HS-5 (cell line): ENCODE data around the gene BTN3A1.
"Not testable (repeated sequence)": the region's sequence is repeated elsewhere in the genome, so short reads cannot be mapped to it uniquely, and the experiment has no call there.

Experiments
- DNase-seq: peaks from one replicate; pipeline ENCODE4 v3.0.0-alpha.2; 2012; ENCODE audit warnings: low read depth

BTN3A1 gene

DNA sequence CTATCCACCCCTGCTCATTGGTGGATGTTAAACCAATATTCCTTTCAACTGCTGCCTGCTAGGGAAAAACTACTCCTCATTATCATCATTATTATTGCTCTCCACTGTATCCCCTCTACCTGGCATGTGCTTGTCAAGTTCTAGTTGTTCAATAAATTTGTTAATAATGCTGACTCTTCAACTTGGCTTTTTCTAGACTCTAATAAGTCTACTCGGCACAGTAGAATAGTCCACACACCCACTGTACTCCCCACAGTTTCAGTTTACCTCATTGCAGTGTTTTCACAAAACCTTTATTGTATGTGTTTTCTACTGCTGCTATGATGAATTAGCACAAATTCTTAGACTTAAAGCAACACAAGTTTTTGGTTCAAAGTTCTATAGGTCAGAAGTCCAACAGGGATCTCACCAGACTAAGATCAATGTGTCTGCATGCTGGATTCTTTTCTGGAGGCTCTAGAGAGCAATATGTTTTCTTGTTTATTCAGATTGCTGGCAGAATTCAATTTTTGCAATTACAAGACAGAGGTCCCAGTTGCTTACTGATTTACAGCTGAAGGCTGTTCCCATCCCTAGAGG, 13.1 kb downstream of the BTN3A1 start:
- DNase-seq, result no peak

- no peak for DNase-seq
These were observed 13.7 kb downstream of the BTN3A1 start for GRCh38 chr6:26415791-26416190.

- no peak for DNase-seq
These were observed 14.2 kb downstream of the BTN3A1 start for GRCh38 chr6:26416288-26416687.

DNA sequence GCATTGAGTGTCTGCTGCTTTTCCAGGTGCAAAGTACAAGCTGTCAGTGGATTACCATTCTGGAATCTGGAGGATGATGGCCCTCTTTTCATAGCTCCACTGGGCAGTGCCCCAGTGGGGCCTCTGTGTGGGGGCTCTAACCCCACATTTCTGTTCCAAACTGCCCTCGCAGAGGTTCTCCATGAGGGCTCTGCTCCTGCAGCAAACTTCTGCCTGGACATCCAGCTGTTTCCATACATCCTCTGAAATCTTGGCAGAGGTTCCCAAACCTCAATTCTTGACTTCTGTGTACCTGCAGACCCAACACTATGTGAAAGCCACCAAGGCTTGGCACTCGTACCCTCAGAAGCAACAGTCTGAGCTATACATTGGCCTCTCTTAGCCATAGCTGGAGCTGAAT, 16.0 kb downstream of the BTN3A1 start:
- DNase-seq, result not testable (repeated sequence)

DNA sequence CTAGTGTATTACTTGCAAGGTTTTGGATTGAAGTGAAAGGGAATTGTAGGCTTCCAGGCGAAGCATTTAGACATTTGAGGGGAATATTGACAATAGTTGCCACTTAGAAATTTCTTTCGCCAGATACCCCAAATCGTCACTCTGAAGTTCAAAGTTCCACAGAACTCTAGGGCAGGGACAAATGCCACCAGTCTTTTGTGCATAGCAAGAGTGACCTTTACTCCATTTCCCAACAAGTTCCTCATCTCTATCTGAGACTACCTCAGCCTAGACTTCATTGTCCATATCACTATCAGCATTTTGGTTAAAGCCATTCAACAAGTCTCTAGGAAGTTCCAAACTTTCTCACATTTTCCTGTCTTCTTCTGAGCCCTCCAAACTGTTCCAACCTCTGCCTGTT, 16.7 kb downstream of the BTN3A1 start:
- DNase-seq, result not testable (repeated sequence)

DNA sequence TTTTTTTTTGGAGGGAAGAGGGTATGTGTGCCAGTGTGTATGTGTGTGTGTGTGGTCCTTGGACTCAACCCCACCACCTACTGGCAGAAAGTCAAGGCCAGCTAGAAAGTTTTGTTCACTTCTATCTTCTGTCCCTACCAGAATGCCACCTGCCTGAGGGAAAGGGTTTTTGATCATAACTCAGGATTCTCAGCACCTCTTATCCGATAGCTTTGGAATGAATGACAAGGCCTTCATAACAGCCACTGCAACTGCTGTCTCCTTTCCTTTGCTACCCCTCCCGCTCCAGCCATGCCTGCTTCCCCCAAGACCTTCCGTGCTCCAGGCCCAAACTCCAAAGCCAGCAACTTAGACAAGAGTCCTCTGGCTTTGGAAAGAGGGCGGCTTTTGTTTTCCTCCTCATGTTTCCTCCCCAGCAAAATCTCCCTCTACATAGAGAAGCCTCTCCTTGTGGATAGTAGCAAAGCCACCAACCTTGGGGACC, 18.7 kb downstream of the BTN3A1 start:
- DNase-seq, result no peak

DNA sequence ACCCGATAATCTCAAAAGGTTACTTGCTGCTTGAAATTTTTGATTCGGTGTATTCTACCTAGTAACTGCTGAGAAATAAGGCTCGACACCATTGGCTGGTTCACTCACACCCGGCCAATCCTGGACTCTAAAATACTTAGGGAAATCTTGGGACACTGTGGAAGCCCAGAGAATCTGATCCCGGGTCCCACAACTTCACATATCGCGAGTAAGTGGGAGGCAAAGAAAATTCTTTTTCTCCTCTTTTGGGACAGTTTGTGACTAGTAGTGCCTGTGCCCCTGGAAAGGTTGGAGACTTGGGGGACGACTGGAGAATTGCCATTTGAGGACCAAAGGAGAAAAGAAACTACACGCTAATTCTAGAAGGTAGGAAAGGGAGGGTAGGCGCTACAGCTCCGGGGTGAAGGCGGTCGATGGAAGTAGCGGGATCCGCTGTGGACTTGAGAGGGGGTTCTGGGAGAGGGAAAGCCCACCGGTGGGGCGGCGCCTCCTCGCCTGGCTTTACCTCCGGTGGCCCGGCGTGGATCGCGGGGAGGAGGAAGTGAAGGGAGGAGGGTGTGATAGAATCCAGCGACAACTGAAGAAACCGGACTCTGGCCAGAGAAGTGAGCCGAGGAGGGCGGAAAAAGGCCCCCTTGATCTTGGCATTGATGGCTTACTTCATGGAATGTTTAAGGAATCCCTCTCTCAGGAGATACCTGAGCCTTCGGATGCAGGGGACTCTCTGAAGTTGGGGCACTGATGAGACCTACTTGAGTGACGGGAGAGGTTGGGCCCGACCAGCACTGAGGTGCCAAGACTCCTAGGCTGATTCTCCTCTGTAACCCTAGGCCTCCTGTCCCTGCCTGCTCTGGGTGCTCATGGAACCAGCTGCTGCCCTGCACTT, 19.4 kb downstream of the BTN3A1 start:
- peak; percentile 77 for DNase-seq

DNA sequence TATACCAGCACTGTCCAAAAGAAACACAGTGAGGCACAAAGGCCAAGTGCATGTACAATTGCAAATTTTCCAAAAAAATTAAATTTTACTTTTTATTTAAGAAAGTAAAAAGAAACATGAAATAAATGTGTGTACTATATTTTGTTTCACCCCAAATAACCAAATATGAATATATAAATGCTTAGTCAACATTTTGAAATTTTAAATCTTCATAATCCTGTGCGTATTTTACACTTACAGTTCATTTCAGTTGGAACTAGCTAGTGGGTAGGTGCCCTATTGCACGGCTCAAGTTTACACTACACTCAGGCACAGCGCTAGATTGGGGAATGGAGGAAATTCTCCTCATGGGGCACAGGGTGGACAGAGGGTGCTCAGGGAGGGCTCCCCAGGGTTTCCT, 20.3 kb downstream of the BTN3A1 start:
- DNase-seq, result no peak

DNA sequence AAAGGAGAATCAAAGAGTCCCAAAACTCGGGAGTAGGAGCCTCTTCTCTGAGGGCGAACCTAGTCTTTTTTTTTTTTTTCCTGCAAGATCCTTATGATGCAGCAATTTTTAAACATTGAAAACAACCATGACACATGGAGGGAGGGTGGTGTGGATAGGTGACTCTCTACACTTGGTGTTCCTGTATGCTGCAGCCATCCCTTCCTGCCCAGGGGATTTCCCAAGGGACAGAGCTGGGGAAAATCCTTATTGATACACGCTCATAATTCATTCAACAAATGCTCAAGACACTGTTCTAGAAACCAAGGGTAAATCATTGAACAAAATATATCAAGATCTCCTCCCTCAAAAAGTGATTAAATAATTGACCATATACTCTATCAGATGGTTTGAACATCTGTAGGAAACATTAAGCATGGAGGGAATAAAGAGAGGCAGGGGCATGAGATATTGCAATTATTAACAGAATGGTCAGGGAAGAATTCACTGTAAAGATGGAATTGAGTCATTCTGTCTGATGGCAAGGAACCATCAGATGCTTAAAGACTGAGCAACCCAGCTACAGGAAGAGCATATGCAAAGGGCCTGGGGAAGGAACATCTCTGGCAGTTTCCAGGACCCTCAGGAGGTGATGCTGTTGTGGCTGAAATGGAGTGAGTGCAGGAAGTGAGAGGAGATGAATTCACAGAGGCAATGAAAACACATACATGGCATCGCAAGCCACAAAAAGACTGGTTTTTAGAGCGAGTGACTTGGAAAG, 24.8 kb downstream of the BTN3A1 start:
- DNase-seq, result no peak

DNA sequence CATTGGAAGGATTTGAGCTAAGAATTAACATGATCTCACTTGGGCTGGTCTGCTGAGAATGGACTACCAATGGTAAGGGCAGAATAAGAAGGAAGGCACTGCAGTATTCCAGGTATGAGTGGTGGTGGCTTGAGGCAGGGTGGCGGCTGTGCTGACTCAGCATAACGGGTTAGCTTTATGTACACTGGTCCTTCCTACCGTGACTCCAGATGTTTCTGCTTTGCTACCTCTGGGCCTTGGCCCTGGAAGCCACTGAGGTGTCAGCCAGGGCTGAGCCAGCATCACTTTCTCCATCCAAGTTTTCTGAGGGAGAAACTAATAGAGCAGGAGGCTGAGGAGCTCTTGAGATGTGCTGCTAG, 25.4 kb downstream of the BTN3A1 start:
- DNase-seq, result no peak

DNA sequence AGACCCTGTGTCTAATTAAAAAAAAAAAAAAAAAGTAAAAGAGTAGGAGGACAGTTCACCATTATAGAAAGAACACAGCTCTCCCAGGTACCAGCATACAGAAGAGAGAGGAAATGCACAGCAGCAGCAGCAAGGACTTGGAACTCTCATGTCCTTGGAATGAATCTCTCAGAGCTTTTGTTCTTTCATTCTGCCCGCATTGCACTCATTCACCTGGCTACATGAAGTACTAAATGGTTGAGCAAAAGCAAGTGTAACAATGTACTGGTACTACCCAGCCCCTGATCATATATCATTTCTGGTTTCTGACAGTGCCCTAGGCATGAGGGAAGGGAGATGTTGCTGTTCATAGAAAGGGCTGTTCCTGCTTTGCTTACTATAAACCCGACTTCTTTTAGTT, 26.1 kb downstream of the BTN3A1 start:
- DNase-seq, result no peak

- no peak for DNase-seq
These were observed 28.7 kb downstream of the BTN3A1 start for GRCh38 chr6:26430787-26431186.

DNA sequence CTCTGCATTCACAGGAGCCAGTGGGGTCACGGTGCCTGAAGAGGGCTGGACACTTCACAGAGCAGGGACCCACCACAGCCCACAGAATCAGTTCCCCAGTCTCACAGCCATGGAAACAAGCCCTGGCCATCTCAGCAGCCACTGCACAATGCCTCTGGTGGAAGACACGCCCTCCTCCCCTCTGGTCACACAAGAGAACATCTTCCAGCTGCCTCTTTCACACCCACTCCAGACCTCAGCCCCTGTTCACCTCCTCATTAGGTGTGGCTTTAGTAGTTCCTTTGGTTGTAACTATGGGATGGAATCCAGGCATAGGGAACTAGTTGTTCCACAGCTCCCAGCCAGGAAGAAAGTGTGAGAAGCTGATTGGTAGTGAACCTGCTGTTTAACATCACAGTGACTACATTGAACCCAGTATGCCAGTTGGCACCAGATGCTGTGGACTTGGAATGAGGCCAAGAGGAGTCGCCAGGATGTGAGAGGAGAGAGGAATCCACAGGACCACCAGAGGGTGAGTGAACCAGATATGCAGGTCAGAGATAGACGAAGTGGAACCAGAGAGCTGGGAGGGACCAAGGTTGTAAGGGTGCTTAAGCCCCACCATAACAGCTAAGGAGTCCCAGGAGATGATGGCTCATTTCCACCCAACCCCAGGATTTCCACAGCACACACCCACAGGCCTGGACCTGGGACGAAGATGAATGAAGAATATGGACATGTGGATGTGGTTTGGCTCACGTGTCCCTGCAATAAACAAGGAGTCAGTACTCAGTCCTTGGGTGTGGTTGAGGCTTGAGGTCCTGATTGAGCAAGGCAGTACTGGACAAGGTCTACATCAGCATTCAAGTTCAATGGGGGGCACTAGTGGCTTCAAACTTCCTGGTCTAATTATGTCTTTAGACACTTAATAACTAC, 29.4 kb downstream of the BTN3A1 start:
- no peak for DNase-seq

GRCh38 chr6:26432627-26433201, 30.6 kb downstream of the BTN3A1 start:
- DNase-seq, result peak; percentile 72

GRCh38 chr6:26433680-26434079, 31.6 kb downstream of the BTN3A1 start:
- DNase-seq, result not testable (repeated sequence)

GRCh38 chr6:26436018-26436417, 33.9 kb downstream of the BTN3A1 start:
- no peak for DNase-seq

DNA sequence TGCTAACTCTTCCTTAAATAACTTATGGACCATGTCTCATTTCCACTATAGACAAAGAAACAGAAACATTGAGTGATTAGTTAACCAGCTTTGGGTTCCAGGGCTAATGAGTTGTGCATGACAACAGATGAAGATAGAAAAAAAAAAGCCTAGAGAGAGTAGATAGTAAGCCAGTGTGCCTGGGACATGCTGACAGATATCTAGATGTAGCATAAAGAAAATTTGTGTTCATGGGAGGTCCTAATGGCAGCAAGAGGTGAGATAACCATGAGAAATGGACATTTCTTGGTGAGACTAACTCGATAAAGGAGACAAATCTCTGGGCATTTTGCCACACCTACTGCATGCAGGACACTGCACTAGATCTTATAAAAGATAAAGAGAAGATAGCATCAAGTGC, 35.5 kb downstream of the BTN3A1 start:
- DNase-seq, result no peak

GRCh38 chr6:26438000-26438399, 35.9 kb downstream of the BTN3A1 start:
- DNase-seq, result no peak

DNA sequence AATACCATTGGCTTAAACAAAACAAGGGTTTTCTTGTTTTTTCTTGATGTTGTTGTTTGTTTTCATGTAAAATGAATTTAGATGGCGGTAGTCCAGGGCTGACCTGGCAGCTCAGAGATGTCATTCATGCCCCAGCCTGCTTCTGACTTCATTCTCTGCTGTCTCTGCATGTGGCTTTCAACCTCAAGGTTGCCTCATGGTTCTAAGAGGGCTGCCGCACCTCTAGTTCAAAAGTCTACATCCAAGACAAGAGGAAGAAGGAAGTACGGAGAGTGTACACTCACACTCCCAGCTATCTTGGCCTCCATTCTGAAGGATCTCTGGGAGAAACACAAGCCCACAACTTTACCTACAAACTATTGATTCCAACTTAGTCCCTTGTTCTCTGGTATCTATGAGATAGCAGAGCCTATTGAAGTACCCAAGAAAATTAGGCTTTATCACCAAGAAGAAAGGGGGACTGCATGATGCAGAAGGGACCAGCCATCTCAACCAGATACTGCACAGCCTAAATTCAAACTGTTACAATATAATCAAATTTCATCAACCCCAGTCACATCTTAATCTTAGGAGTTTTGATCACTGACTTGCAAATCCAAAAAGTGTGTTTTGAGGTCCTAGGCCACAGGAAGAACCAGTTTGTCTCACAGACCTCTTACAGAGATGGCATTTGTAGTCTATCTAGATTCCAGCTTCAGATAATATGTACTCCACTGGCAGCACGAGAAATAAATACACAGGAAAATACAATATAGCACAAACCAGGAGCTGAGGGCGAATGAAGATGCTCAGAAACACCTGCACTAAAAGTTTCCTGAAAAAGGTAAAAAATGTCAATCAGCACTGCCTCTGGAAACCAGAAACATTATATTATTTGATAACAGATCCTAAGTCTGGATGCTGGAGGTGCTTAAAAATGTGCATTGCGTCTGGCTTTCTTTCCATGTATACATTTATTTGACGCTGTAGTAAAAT, 37.4 kb downstream of the BTN3A1 start:
- DNase-seq, result no peak

DNA sequence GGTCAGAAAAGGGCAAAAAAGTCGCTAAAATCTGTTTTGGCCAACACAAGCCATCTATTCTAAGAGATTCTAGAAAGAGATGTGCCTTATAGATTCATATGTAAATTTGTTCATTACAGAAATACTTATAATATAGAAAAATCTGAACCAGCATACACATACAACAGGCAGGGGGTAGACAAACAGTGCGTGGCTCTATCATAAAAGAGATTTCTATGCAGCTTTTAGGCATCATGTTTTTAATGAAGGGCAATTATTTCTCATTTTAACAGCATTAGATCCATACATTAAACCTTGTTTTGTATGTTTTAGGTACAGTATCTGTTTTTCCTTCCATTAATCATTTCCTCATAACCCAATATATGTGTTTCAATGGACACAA, 38.9 kb downstream of the BTN3A1 start:
- no peak for DNase-seq
